ENCODE results near the gene GPX3.

GPX3 gene

GRCh38 chr5:151033217-151033934 lies 13.0 kb downstream of the GPX3 start:
- no peaks in the 10 kb centered on the region for H3K27me3 ChIP-seq (ENCODE audit: insufficient read depth, low read length)
- no peaks in the 10 kb centered on the region for H3K79me2 ChIP-seq (ENCODE audit: control insufficient read depth, insufficient read depth, low read length, unreplicated experiment)
- peaks cover 46% of the 10 kb centered on the region for H3K36me3 ChIP-seq (ENCODE audit: insufficient read depth, low read length)
- H3K4me3 ChIP-seq (ENCODE audit: low read depth, low read length): no peak overlapping the region
- peaks cover 15% of the 10 kb centered on the region for H3K4me1 ChIP-seq (ENCODE audit: control insufficient read depth, insufficient read depth, low read length, unreplicated experiment)
- H3K27ac ChIP-seq (ENCODE audit: low read depth, low read length): no peak overlapping the region
- H2AFZ ChIP-seq (ENCODE audit: low read length, unreplicated experiment): no peak overlapping the region

GRCh38 chr5:151034422-151035379 lies 14.3 kb downstream of the GPX3 start:
- H3K36me3 ChIP-seq (ENCODE audit: insufficient read depth, low read length): peaks cover 53% of the 10 kb centered on the region
- peaks cover 29% of the 10 kb centered on the region for H3K4me1 ChIP-seq (ENCODE audit: control insufficient read depth, insufficient read depth, low read length, unreplicated experiment)
- H3K27ac ChIP-seq (ENCODE audit: low read depth, low read length): no peak overlapping the region
- H2AFZ ChIP-seq (ENCODE audit: low read length, unreplicated experiment): no peak overlapping the region
- H3K4me3 ChIP-seq (ENCODE audit: low read depth, low read length): no peak overlapping the region
- H3K27me3 ChIP-seq (ENCODE audit: insufficient read depth, low read length): no peaks in the 10 kb centered on the region
- H3K79me2 ChIP-seq (ENCODE audit: control insufficient read depth, insufficient read depth, low read length, unreplicated experiment): no peaks in the 10 kb centered on the region

- Histone ChIP-seq H3K36me3 (ENCODE audit: insufficient read depth, low read length) (peaks cover 47% of the 10 kb centered on the region), H3K27ac (ENCODE audit: low read depth, low read length) (no peak overlapping the region), H3K4me1 (ENCODE audit: control insufficient read depth, insufficient read depth, low read length, unreplicated experiment) (peaks cover 40% of the 10 kb centered on the region), H3K79me2 (ENCODE audit: control insufficient read depth, insufficient read depth, low read length, unreplicated experiment) (no peaks in the 10 kb centered on the region), H2AFZ (ENCODE audit: low read length, unreplicated experiment) (no peak overlapping the region), H3K27me3 (ENCODE audit: insufficient read depth, low read length) (no peaks in the 10 kb centered on the region), H3K4me3 (ENCODE audit: low read depth, low read length) (no peak overlapping the region)
Measured at GRCh38 chr5:151036556-151036955, 16.2 kb downstream of the GPX3 start.

GRCh38 chr5:151037561-151038411 lies 17.4 kb downstream of the GPX3 start:
- Histone ChIP-seq H3K36me3 (ENCODE audit: insufficient read depth, low read length) (peaks cover 36% of the 10 kb centered on the region), H2AFZ (ENCODE audit: low read length, unreplicated experiment) (no peak overlapping the region), H3K27me3 (ENCODE audit: insufficient read depth, low read length) (no peaks in the 10 kb centered on the region), H3K27ac (ENCODE audit: low read depth, low read length) (peak overlapping the region; percentile 75), H3K4me1 (ENCODE audit: control insufficient read depth, insufficient read depth, low read length, unreplicated experiment) (peaks cover 40% of the 10 kb centered on the region), H3K4me3 (ENCODE audit: low read depth, low read length) (peak overlapping the region; percentile 8; the same call in 1 of the 2 replicates), H3K79me2 (ENCODE audit: control insufficient read depth, insufficient read depth, low read length, unreplicated experiment) (no peaks in the 10 kb centered on the region)

GRCh38 chr5:151038412-151038745 lies 18.0 kb downstream of the GPX3 start:
- Histone ChIP-seq H3K4me3 (ENCODE audit: low read depth, low read length) (peak overlapping the region; percentile 3; the same call in 1 of the 2 replicates), H2AFZ (ENCODE audit: low read length, unreplicated experiment) (no peak overlapping the region), H3K36me3 (ENCODE audit: insufficient read depth, low read length) (peaks cover 36% of the 10 kb centered on the region), H3K4me1 (ENCODE audit: control insufficient read depth, insufficient read depth, low read length, unreplicated experiment) (peaks cover 40% of the 10 kb centered on the region), H3K27ac (ENCODE audit: low read depth, low read length) (peak overlapping the region; percentile 75), H3K79me2 (ENCODE audit: control insufficient read depth, insufficient read depth, low read length, unreplicated experiment) (no peaks in the 10 kb centered on the region), H3K27me3 (ENCODE audit: insufficient read depth, low read length) (no peaks in the 10 kb centered on the region)

- Histone ChIP-seq H2AFZ (ENCODE audit: low read length, unreplicated experiment) (no peak overlapping the region), H3K27ac (ENCODE audit: low read depth, low read length) (peak overlapping the region; percentile 75), H3K4me3 (ENCODE audit: low read depth, low read length) (peak overlapping the region; percentile 3; the same call in 1 of the 2 replicates), H3K79me2 (ENCODE audit: control insufficient read depth, insufficient read depth, low read length, unreplicated experiment) (no peaks in the 10 kb centered on the region), H3K4me1 (ENCODE audit: control insufficient read depth, insufficient read depth, low read length, unreplicated experiment) (peaks cover 40% of the 10 kb centered on the region), H3K27me3 (ENCODE audit: insufficient read depth, low read length) (no peaks in the 10 kb centered on the region), H3K36me3 (ENCODE audit: insufficient read depth, low read length) (peaks cover 36% of the 10 kb centered on the region)
Measured at GRCh38 chr5:151038801-151039238, 18.4 kb downstream of the GPX3 start.

GRCh38 chr5:151039665-151040064 lies 19.3 kb downstream of the GPX3 start:
- H3K27ac ChIP-seq (ENCODE audit: low read depth, low read length): peak overlapping the region; percentile 75
- H3K4me1 ChIP-seq (ENCODE audit: control insufficient read depth, insufficient read depth, low read length, unreplicated experiment): peaks cover 40% of the 10 kb centered on the region
- peak overlapping the region; percentile 33; the same call in 1 of the 2 replicates for H3K4me3 ChIP-seq (ENCODE audit: low read depth, low read length)
- H3K79me2 ChIP-seq (ENCODE audit: control insufficient read depth, insufficient read depth, low read length, unreplicated experiment): no peaks in the 10 kb centered on the region
- H3K36me3 ChIP-seq (ENCODE audit: insufficient read depth, low read length): peaks cover 32% of the 10 kb centered on the region
- H2AFZ ChIP-seq (ENCODE audit: low read length, unreplicated experiment): no peak overlapping the region
- H3K27me3 ChIP-seq (ENCODE audit: insufficient read depth, low read length): no peaks in the 10 kb centered on the region

- peak overlapping the region; percentile 75 for H3K27ac ChIP-seq (ENCODE audit: low read depth, low read length)
- H3K4me1 ChIP-seq (ENCODE audit: control insufficient read depth, insufficient read depth, low read length, unreplicated experiment): peaks cover 35% of the 10 kb centered on the region
- no peaks in the 10 kb centered on the region for H3K79me2 ChIP-seq (ENCODE audit: control insufficient read depth, insufficient read depth, low read length, unreplicated experiment)
- peak overlapping the region; percentile 33; the same call in 1 of the 2 replicates for H3K4me3 ChIP-seq (ENCODE audit: low read depth, low read length)
- no peaks in the 10 kb centered on the region for H3K27me3 ChIP-seq (ENCODE audit: insufficient read depth, low read length)
- peaks cover 27% of the 10 kb centered on the region for H3K36me3 ChIP-seq (ENCODE audit: insufficient read depth, low read length)
- no peak overlapping the region for H2AFZ ChIP-seq (ENCODE audit: low read length, unreplicated experiment)
Measured at GRCh38 chr5:151040211-151040747, 19.9 kb downstream of the GPX3 start.

GRCh38 chr5:151041577-151042268 lies 21.3 kb downstream of the GPX3 start:
- Histone ChIP-seq H3K36me3 (ENCODE audit: insufficient read depth, low read length) (peaks cover 19% of the 10 kb centered on the region), H3K79me2 (ENCODE audit: control insufficient read depth, insufficient read depth, low read length, unreplicated experiment) (no peaks in the 10 kb centered on the region), H3K4me1 (ENCODE audit: control insufficient read depth, insufficient read depth, low read length, unreplicated experiment) (peaks cover 35% of the 10 kb centered on the region), H3K27me3 (ENCODE audit: insufficient read depth, low read length) (no peaks in the 10 kb centered on the region), H2AFZ (ENCODE audit: low read length, unreplicated experiment) (no peak overlapping the region), H3K4me3 (ENCODE audit: low read depth, low read length) (no peak overlapping the region), H3K27ac (ENCODE audit: low read depth, low read length) (no peak overlapping the region)

Data from ACC112 (cell line).